Superior temporal gyrus (tissue), 1 donor: ENCODE data around the gene FAM110A.
A peak's percentile ranks its signal among the peaks of the same experiment; 100 is the strongest.
"Not testable (repeated sequence)": the region's sequence is repeated elsewhere in the genome, so short reads cannot be mapped to it uniquely, and the experiment has no call there.

Experiments used
- DNase-seq: peaks from one replicate; pipeline ENCODE4 v3.0.0-alpha.2; 2016; ENCODE audit errors: extremely low spot score

Gene FAM110A

DNA sequence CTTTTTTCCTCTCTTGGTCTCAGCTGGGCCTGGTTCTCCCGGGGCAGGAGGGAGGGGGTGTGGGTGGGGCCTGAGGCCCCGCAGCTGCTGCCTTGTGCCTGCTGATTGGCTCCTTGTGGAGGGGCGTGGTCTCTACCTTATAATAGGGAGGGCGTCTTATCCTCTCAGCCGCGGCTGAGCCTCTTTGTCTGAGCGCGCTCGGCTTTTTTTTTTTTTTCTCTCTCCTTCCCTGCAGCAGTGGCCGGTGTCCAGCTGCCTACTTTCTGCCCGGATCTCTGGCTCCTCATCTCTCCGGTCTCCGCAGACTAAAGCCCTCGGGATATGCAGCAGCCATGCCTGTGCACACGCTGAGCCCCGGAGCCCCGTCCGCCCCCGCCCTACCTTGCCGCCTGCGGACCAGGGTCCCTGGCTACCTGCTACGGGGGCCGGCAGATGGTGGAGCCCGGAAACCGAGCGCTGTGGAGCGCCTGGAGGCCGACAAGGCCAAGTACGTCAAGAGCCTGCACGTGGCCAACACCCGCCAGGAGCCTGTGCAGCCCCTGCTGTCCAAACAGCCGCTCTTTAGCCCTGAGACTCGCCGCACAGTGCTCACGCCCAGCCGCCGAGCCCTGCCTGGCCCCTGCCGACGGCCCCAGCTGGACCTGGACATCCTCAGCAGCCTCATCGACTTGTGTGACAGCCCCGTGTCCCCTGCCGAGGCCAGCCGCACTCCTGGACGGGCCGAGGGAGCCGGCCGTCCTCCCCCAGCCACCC lies 11.1 kb downstream of the FAM110A start:
- DNase-seq, result peak; percentile 83

DNA sequence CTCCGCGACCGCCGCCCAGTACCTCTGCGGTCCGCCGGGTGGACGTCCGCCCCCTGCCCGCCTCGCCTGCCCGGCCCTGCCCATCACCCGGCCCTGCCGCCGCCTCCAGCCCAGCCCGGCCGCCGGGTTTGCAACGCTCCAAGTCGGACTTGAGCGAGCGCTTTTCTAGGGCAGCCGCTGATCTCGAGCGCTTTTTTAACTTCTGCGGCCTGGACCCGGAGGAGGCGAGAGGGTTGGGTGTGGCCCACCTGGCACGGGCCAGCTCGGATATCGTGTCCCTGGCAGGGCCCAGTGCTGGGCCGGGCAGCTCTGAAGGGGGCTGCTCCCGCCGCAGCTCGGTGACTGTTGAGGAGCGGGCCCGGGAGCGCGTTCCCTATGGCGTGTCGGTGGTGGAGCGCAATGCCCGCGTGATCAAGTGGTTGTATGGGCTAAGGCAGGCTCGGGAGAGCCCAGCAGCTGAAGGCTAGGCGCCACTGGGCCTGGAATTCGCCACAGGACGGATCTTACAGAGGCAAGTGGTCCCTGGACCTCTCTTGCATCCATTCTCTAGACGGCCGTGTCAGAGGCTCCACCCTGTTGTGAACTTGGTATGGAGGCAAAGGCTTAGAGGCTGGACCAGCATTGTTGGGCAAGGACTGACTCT lies 11.8 kb downstream of the FAM110A start:
- DNase-seq, result no peak

DNA sequence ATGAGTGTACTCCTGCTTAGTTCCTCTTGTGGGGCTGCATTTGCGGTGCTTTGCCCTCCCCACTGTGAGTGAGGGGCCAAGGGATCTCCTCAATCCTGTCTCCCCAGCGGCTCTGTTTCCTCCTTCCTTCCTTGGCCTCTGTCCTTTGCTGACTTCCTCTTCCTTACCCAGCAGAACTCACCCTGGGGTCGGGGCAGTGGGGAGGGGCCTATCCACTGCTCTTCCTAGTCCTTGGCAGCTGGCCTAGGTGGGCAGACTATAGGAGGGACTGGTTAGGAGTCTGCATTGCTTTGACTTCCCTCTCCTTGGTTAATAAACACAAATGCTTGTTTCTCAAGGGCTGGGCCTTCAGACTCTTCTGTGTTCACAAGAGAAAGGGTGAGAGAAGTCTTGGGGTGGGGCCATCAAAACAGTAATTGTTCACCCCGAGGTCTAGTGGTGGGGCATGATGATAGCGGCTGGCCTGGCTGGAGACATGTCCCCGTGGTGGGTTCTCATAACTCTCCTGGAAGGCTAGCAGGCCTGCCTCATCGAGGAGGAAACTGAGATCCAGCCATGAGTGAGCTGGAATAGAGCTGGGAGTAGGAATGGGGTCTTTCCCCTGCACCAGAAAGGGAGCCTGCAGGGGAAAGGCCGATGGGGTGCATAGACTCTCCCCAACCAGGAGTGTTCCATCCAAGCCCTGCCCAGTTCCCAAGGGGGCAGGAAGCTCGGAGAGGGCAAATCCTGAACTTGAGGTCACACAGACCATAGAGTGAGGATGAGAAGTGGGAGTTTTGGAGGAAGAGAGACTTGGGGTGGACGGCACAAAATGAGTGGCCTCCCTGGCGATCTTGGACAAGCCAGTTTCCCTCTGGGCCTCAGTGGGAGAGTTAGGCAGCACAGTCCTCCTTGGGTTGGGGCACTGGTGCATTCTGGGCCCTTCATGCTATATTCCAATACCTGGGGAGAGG lies 12.7 kb downstream of the FAM110A start:
- DNase-seq, result no peak

DNA sequence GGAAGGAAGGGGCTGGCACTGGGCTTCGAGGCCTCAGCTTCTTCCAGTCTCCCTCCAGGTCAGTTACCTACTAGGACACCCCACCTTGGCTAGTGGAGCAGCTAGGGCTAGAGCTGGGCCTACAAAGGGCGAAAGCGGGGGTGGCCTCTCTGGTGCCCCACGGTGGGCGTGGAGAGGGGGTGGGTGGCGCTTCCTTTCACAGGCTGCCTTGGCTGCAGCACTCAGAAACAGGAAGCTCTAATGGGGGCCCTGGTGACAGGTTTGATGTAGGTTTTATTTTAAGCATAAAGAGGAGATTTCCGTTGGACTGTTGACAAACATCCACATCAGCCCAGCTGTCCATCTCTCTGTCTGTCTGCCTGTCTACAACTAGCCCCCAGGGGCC lies 13.4 kb downstream of the FAM110A start:
- DNase-seq, result no peak

DNA sequence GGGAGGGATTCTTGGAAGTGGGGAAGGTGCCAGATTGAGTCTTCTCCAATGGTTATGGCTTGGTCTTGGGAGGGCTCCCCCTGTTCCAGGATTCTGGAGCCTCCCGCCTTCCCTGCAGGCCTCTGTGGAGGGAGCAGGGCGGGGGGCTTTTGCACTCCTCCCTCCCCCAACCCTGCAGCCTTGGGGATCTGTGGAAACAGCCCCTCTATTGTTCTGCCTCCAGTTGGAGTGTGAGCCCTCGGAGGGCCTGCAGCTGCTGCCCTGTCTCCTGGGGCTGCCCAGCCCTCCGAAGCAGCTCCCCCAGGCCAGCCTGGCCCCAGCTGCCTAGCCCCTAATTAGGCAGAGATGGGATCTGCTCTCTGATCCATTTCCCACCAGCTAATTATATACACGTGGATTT lies 14.7 kb downstream of the FAM110A start:
- DNase-seq, result no peak

DNA sequence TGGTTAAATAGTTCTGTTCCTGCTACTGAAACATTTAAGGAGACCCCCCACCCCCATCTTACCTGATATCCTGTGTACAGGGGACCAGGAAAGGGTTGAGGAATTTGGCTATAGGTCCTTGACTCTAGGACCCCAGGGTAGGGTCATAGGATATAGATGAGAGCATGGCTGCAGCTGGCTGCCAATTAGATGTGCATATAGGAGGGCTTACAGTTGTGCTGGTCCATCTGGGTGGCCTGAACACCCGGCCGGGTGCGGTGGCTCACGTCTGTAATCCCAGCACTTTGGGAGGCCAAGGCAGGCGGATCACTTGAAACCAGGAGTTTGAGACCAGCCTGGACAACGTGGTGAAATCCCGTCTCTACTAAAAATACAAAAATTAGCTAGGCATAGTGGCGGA lies 15.2 kb downstream of the FAM110A start:
- DNase-seq, result not testable (repeated sequence)

DNA sequence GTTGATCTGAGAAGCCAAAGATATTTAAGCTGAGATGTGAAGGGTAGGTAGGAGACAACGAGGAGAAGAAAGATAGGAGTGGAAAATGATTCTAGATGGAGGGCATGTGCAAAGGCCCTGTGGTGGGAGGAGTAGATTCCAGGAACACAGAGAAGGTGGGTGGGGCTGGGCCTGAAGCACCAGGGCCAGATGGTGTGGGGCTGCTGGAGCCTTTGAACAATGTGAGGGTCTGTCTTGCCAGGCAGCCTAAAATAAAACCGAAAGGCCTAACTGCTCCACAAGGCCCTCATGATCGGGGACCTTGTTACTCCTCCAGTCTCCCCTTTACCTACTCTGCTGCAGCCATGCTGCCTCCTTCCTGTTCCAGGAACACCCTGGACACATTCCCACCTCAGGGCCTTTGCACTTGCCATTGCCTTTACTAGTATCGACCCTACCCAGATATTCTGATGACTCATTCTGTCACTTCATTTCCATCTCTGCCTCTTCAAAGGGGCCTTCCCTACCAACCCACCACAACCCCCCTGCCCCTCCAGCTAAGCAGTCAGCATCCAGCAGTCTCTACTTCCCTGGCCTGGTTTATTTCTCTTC lies 20.0 kb downstream of the FAM110A start:
- no peak for DNase-seq

DNA sequence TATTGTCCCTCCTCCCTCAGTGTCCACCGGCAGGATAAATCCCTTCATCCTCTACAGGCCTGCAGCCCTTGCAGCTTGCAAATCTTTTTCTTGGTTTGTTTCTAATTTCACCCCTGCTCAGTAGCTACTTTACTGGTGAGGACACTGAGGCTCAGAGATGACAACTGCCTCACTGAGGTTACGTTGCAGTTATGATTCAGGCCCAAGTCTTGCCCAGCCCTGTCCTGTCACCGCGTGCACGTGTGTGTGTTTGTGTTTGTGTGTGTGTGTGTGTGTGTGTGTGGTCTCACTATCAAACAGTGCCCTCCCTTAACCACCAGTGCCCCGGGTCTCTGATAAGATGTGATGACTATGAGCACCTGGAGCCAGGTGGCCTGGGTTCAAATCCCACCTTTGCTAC lies 21.1 kb downstream of the FAM110A start:
- DNase-seq, result no peak

DNA sequence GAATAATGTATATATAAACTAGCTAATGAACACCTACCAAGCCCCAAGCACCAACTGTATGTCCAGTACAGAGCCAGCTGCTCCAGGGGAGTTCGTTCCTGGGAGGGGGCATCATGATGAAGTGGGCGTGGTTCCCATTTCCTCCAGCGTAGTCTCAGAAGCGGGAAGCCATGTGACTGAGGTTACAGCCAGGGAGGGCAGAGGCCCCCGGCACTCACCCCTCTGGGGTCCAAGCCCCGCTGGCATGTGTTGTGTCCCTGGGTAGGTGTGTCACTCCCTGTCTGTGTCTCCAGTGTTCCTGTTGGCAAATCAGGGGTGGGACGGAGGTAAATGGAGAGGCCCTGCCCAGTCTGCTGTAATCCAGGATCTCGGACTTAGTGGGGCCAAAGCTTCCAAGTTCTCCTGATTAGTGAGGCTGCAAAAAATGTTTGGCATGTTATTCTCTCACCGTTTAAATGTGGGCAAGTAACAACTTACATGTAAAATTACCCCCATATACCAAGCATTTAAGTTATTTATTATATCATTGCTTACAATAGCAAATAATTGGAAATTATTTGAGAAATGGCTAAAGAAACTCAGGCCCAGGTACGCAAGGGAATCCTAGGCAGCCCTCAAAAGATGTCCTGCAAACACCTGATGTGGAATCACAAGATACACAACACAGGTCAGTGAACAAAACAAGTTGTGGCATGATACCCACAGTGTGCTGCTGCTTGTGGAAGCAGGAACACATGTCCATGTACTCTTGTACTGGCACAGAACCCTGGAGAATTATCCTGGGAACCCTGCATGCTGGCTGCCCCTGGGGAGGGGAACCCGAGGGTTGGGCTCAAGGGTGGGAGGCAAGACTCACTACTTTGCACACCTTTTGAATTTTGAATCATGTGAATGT lies 22.2 kb downstream of the FAM110A start:
- no peak for DNase-seq

DNA sequence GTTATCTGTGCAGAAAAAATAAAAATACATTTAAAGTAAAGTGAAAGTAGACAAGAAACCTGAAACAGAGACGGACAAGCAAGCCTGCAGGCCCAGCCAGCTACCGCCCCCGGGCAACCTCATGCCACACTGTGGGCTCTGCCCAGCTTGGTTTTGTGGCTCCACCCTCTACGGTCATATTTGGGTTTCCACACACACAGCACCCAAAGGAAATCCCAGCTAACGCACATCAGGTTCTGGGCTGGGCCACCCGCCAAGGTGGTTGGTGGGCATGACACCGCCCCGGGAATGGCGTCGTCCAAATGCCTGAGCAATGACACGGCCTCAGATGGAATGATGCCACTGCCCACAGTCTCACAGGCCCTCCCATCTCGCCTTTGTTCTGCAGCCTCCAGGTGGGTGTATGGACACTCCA lies 22.9 kb downstream of the FAM110A start:
- no peak for DNase-seq

DNA sequence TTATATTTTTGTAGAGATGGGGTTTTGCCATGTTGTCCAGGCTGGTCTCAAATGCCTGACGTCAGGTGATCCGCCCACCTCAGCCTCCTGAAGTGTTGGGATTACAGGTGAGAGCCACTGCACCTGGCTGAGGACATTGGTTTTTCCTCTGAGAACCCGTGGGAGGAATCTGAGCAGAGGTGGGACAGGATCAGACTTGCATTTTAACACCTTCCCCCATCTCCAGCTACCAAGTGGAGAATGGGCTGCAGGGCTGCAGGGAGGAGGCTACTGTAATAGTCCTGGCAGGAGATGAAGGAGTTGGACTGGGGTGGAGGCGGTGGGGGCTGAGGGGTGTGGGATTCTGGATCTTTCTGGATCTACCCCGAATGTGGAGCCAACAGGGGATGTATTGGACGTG lies 24.5 kb downstream of the FAM110A start:
- no peak for DNase-seq

DNA sequence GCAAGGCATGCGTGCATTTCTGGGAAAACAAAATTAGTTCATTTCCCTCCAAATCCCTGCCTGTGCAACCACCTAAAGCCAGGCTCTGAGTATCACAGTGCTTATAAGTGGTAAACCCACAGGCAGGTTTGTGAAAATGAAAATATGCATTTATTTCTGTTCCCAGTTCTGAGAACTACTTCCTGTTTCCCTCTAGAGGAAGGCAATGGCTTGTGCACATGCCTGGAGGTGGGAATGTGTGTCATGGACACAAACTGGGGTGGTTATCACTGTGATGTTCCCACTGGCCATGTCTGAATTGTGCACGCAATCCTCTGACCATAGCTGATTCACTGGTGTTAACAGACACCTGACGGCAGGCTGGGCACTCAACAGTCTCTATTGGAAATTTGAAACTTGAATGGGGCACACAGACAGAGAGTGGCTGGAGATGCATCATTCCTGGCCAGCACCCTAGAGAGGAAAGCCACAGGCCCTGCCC lies 26.3 kb downstream of the FAM110A start:
- no peak for DNase-seq

DNA sequence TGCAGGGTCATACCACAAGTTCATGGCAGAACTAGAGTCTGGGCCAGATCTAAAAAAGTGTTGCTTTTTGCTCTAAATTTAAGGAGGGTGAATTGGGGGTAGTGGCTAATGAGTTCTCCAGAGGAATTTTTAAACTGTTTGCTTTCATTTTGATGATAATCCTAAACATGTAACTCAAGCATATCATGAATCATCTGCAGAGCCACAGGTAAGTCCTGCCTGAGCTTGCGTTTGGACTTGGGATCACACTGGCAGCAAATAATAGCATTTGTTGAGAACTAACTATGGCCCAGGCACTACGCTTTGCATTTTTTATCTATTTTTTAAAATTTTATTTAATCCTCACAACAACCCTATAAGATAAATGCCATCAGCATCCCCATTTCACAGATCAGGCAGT lies 27.4 kb downstream of the FAM110A start:
- DNase-seq, result no peak

DNA sequence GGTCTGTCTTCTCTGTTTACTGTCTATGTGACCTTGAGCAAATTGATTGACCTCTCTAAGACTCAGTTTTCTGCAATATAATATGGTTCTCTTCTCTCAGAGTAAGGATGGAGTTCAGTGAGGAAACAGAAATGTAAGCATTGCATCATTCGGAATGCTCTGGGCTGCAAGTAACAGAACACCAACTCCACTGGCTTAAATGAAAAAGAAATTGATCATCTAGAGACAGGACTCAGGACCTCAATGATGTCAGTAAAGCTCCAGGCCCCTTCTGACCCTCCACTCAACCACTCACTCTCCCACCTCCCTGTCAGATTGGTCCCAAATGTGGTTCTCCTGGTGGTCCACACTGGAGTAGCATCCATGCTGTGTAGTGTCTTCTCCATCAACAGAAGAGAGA lies 31.9 kb downstream of the FAM110A start:
- no peak for DNase-seq

DNA sequence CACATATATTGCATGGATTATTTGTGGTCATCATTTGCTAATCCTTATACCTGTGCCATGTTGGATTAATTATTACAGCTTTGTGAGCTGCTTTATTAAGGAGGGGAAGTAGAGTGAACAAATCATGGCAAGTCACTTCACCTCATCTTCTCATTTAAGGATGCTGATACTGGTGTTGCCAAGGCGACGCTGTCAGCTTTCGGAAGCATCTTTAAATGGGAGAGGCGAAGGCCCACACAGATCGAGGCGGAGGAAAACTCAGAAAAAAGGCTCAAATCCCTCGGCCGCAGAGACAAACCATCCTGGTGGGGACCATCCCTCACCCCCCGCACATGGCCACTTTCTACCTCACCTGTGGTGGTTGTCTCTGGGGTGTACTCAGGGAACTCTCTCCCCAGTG lies 34.8 kb downstream of the FAM110A start:
- no peak for DNase-seq

DNA sequence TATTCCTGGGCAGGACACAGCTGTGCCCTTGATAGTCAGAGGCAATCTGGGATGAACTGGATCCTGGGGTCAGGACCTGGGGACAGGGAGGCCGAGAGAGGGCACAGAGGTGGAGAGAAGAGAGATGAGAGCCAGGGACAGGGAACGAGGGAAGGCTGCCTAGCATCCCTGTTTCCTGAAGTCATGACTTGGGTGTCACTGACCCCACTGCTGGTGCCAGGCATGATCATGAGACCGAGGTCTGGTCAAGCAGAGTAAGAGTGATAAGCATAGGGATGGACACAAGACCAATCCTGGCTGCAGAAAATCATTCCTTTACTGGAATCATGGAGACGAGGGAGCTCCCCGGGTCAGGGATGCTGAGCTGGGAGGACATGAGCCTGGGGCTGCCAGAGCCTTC lies 36.1 kb downstream of the FAM110A start:
- no peak for DNase-seq

DNA sequence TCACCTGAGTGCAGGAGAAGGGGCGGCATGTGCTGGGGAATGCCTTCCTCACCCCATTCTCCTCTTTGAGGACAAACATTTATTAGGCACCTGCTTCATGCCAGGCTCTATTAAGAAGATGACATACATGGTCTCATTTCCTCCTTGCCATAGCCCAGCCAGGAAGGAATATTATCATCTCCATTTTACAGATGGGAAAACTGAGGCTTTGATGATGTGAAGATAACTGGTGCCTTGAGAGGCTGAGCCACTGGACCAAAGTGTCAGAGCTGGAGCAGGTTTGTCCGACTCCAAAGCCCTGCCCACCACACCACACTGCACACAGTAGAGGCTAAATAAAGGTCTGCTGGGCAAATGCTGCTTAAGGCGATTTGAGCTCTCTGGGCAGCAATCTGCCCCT lies 37.2 kb downstream of the FAM110A start:
- no peak for DNase-seq

DNA sequence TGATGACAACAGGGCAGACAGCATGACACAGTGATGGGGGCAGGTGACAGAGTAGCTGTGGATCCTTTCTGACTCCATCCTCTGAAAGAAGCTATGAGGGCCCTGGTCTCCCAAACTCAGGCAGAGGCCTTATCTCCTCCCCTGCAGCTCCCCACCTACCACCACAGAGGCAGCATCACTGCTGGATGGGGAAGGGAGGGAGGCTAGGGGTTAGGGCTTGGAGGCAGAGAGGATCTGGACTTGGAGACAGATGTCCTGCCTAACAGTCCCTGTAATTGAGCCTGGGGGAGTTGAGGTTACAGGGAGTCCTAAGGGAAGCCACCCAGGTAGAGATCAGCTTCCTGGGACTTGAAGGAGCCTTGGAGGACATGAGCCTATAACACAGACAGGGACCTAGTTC lies 37.9 kb downstream of the FAM110A start:
- no peak for DNase-seq

DNA sequence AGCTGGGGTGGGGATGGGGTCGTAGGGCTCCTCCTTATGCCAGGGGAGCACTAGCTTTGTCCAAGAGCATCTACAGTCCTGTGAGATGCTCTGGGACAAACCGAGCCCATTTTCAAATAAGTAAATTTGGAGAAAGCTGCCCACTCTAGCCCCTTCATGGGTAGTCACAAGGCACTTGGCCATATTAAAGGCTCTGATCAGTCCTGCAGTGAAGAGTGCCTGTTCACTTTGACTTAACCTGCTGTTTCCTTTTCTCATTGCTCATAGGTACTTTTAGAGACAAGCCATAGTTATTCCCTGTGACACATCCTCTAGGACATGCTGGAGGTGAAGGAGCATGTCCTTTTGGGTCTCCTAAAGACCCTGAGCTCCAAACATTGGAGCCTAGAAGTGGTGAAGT lies 38.4 kb downstream of the FAM110A start:
- no peak for DNase-seq

DNA sequence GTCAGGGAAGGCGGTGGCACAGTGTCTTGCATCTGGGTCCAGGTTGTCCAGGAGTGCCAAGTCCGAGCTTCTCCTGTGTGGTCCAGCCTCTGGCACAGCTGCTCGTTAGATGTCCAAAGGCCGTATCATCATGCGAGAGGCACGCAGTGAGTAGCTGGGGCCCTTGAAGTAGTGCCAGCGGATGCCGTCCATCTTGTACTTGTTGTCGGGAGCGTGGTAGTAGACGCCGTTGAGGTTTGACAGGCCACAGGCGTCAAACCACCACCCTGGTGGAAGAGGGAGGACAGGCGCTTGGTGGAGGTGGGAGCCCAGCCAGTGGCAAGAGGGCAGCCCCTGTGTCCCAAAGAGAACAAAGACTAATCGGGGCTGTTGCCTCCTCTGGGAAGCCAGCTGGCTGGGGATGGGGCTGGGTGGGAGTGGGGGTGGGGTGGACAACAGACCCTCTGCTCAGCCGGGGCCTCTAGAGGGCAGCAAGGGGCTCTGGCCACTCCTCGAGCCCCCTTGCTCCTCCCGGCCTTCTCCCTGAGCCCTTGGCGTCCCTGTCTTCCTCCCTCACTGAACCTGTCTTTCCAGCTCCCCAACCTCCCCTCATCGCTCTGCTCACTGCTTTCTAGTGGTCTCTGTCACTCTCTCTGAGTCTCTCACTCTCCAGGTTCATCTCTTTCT lies 39.5 kb downstream of the FAM110A start:
- DNase-seq, result no peak
